Naive thymus-derived CD4-positive, alpha-beta T cell (primary cell): ENCODE data around the gene SKOR1. TPM values are rescaled to one million over a fixed set of nuclear protein-coding genes. Genes with fewer than 3 reads are reported as not detected.
A peak's percentile ranks its signal among the peaks of the same experiment; 100 is the strongest.

Experiments used
- ATAC-seq: fragments of 150-1000 bp; cut with Tn5 transposase; 2 replicates; pipeline ENCODE4 v1.10.0; 2021; ENCODE audit warnings: mild to moderate bottlenecking, moderate library complexity
- CTCF ChIA-PET: fragments of 350-600 bp; sonication (Branson Sonifier 250); formaldehyde crosslinking; loops from one replicate; lab custom pipeline; 2021; ENCODE audit warnings: antibody characterized with exemption; lab: Charles Lee
- POLR2A ChIA-PET: fragments of 350-600 bp; sonication (Branson Sonifier 250); formaldehyde crosslinking; loops from one replicate; lab custom pipeline; 2021; ENCODE audit warnings: antibody characterized with exemption, inconsistent platforms; lab: Charles Lee
- DNase-seq, 9 donors: peaks; one replicate each; pipeline versions ENCODE4 v3.0.0 to v3.0.0-alpha.2; 2020 to 2022; ENCODE audit warnings: mixed read lengths in 1 of 9
- H3K27ac ChIP-seq: one replicate; pipeline ENCODE4 v1.7.0; 2013; ENCODE audit warnings: mild to moderate bottlenecking, low read depth, low read length, moderate library complexity
- H3K27me3 ChIP-seq, 2 donors: one replicate each; pipeline ENCODE4 v1.7.0; 2013; ENCODE audit warnings: low read length in 2 of 2, mild to moderate bottlenecking in 2 of 2, moderate library complexity in 2 of 2; ENCODE audit not compliant: control insufficient read depth in 2 of 2, insufficient read depth in 2 of 2
- H3K36me3 ChIP-seq, 3 experiments: 1 replicate in 2 of 3; 2 replicates in 1 of 3; pipeline ENCODE4 v1.7.0; 2013; ENCODE audit warnings: low read length in 3 of 3, mild to moderate bottlenecking in 3 of 3, moderate library complexity in 1 of 3; ENCODE audit not compliant: insufficient read depth in 3 of 3, control insufficient read depth in 2 of 3
- H3K4me1 ChIP-seq, 2 donors: one replicate each; pipeline ENCODE4 v1.7.0; 2013; ENCODE audit warnings: low read length in 2 of 2, mild to moderate bottlenecking in 2 of 2, moderate library complexity in 1 of 2; ENCODE audit not compliant: control insufficient read depth in 2 of 2, insufficient read depth in 2 of 2
- H3K4me3 ChIP-seq: 2 replicates; pipeline ENCODE4 v1.7.0; 2013; ENCODE audit warnings: mild to moderate bottlenecking, low read length
- H3K9me3 ChIP-seq, 3 experiments: 1 replicate in 2 of 3; 2 replicates in 1 of 3; pipeline ENCODE4 v1.7.0; 2013; ENCODE audit warnings: low read length in 3 of 3; ENCODE audit not compliant: control insufficient read depth in 2 of 3
- H3K27ac Mint-ChIP-seq, 9 donors: one replicate each; pipeline ENCODE4 v1.8.0; 2020 to 2022; ENCODE audit warnings: mixed read lengths in 9 of 9, mild to moderate bottlenecking in 8 of 9, moderate library complexity in 5 of 9, inconsistent platforms in 2 of 9
- H3K27me3 Mint-ChIP-seq, 5 donors: one replicate each; pipeline ENCODE4 v1.8.0; 2021 to 2022; ENCODE audit warnings: mixed read lengths in 5 of 5, mild to moderate bottlenecking in 1 of 5
- H3K36me3 Mint-ChIP-seq, 5 donors: one replicate each; pipeline ENCODE4 v1.8.0; 2020 to 2022; ENCODE audit warnings: mixed read lengths in 5 of 5, mild to moderate bottlenecking in 3 of 5, inconsistent platforms in 1 of 5
- H3K4me1 Mint-ChIP-seq, 7 donors: one replicate each; pipeline ENCODE4 v1.8.0; 2020 to 2022; ENCODE audit warnings: mixed read lengths in 7 of 7, mild to moderate bottlenecking in 3 of 7, inconsistent platforms in 1 of 7
- H3K4me3 Mint-ChIP-seq, 10 donors: one replicate each; pipeline ENCODE4 v1.8.0; 2020 to 2022; ENCODE audit warnings: mild to moderate bottlenecking in 10 of 10, mixed read lengths in 10 of 10, moderate library complexity in 6 of 10, inconsistent platforms in 2 of 10
- H3K9me3 Mint-ChIP-seq, 11 donors: one replicate each; pipeline ENCODE4 v1.8.0; 2020 to 2022; ENCODE audit warnings: mixed read lengths in 11 of 11, mild to moderate bottlenecking in 4 of 11, inconsistent platforms in 1 of 11, moderate library complexity in 1 of 11
- intact Hi-C, 2 donors: fragments of 100-400 bp; cut with micrococcal nuclease; formaldehyde crosslinking; loops; one replicate each; pipeline ENCODE4 v1.15.1; 2023
- polyA plus RNA-seq, 2 donors: library from polyadenylated mRNA; unstranded; fragments of 300-500 nt; fragmentation: Illumina TruSeq; gene quantifications; one replicate each; pipeline ENCODE4 v1.2.3, GENCODE V29; 2021
- total RNA-seq, 6 experiments: library from RNA in 5 of 6; stranded (reverse) in 5 of 6; gene quantifications; 1 replicate in 5 of 6; 2 replicates in 1 of 6; pipeline ENCODE4 v1.2.3 and lab custom pipeline; 2021 to 2026

Gene SKOR1
- total and polyA plus RNA-seq, 7 experiments from 2014 or later, result 0.34 to 2.4 (median 0.62) TPM; not detected in 2

DNA sequence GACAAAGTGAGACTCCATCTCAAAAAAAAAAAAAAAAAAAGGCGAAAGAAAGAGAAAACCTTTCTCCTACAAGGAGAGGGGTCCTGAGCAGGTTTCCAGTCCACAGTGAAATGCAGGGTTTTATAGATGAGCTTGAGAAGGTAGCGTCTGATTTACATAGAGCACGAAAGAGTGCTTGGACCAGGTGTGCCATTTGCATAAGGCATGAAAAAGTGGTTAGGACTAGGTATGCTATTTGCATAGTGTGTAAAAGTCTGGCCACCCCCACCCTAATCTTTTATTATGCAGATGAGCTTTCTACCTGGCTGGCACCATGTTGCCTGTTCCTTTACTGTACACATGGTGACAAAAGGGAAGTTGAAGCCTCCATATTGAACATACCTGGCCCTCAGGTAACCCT lies 28.1 kb downstream of the SKOR1 start:
- H3K27ac Mint-ChIP-seq, result no peak overlapping the region
- no peaks in the 10 kb centered on the region for H3K9me3 ChIP-seq
- no peak for DNase-seq
- no peak overlapping the region for H3K4me3 ChIP-seq
- H3K4me1 ChIP-seq, result no peaks in the 10 kb centered on the region
- peaks cover 0 to 5% (median 0%) of the 10 kb centered on the region in 11 donors for H3K9me3 Mint-ChIP-seq
- H3K27ac ChIP-seq, result no peak overlapping the region
- ChIA-PET CTCF (interaction anchor here (0.6 kb wide), 1 partner anchor 227 kb away, joined by 3 read pairs; no protein-coding TSS in a partner anchor), POLR2A (no interaction called here)
- peaks cover 0 to 15% (median 11%) of the 10 kb centered on the region in 5 donors for H3K27me3 Mint-ChIP-seq
- no peaks in the 10 kb centered on the region for H3K36me3 ChIP-seq
- no peak overlapping the region for H3K4me3 Mint-ChIP-seq
- peaks cover 0 to 4% (median 0%) of the 10 kb centered on the region in 5 donors for H3K36me3 Mint-ChIP-seq
- peaks cover 0 to 3% of the 10 kb centered on the region in 2 donors for H3K27me3 ChIP-seq
- intact Hi-C loops, result no loop called here
- peaks cover 0 to 4% (median 0%) of the 10 kb centered on the region in 7 donors for H3K4me1 Mint-ChIP-seq
- no peak for ATAC-seq

DNA sequence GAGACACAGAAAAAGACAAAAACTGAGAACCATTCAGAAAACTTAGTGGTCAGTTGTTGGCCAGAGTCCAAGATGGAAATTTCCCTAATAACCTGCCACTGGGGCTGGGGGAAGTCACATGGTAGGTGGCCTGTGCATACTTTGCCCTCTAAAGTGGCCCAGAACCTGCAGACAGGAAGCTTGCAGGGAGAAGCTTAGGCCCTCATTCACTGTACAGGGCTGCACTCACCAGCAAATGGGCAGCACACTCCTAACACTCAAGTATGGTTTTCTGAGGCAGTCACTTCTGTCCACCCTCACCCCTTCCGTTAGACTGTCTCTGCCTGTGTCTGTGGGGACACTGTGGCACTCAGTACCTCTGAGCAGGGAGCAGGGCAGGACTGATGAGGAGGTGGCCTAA lies 29.0 kb downstream of the SKOR1 start:
- DNase-seq (no peak), ATAC-seq (no peak)
- Histone ChIP-seq H3K9me3 (no peaks in the 10 kb centered on the region), H3K36me3 (no peaks in the 10 kb centered on the region), H3K4me1 (no peaks in the 10 kb centered on the region), H3K4me3 (no peak overlapping the region), H3K27ac (no peak overlapping the region), H3K27me3 (peaks cover 0 to 3% of the 10 kb centered on the region in 2 donors)
- peaks cover 0 to 5% (median 0%) of the 10 kb centered on the region in 11 donors for H3K9me3 Mint-ChIP-seq
- no peak overlapping the region for H3K27ac Mint-ChIP-seq
- POLR2A ChIA-PET, result no interaction called here
- H3K4me3 Mint-ChIP-seq, result no peak overlapping the region
- CTCF ChIA-PET, result no interaction called here
- intact Hi-C loops, result no loop called here
- peaks cover 0 to 4% (median 0%) of the 10 kb centered on the region in 5 donors for H3K36me3 Mint-ChIP-seq
- peaks cover 0 to 15% (median 8%) of the 10 kb centered on the region in 5 donors for H3K27me3 Mint-ChIP-seq
- H3K4me1 Mint-ChIP-seq, result peaks cover 0 to 4% (median 0%) of the 10 kb centered on the region in 7 donors

DNA sequence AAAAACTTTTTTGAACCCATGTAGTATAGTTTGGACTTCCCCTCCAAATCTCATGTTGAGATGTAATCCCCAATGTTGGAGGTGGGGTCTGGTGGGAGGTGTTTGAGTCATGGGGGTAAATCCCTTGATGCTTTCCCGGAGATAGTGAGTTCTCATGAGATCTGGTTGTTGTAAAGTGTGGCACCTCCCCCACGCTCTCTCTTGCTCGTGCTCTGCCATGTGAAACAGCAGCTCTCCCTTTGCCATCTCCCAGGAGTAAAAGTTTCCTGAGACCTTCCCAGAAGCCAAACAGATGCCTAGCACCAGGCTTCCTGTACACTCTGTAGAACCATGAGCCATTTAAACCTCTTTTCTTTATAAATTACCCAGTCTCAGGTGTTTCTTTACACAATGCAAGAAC lies 30.5 kb downstream of the SKOR1 start:
- ChIA-PET CTCF (no interaction called here), POLR2A (no interaction called here)
- H3K4me3 Mint-ChIP-seq, result no peak overlapping the region
- Histone ChIP-seq H3K27me3 (no peaks in the 10 kb centered on the region), H3K9me3 (no peaks in the 10 kb centered on the region), H3K4me3 (no peak overlapping the region), H3K27ac (no peak overlapping the region), H3K4me1 (no peaks in the 10 kb centered on the region), H3K36me3 (no peaks in the 10 kb centered on the region)
- no peak for ATAC-seq
- peaks cover 0 to 3% (median 0%) of the 10 kb centered on the region in 7 donors for H3K4me1 Mint-ChIP-seq
- peaks cover 0 to 4% (median 0%) of the 10 kb centered on the region in 5 donors for H3K36me3 Mint-ChIP-seq
- H3K9me3 Mint-ChIP-seq, result no peaks in the 10 kb centered on the region
- no peak for DNase-seq
- no peak overlapping the region for H3K27ac Mint-ChIP-seq
- intact Hi-C loops, result no loop called here
- H3K27me3 Mint-ChIP-seq, result peaks cover 0 to 11% (median 2%) of the 10 kb centered on the region in 5 donors

DNA sequence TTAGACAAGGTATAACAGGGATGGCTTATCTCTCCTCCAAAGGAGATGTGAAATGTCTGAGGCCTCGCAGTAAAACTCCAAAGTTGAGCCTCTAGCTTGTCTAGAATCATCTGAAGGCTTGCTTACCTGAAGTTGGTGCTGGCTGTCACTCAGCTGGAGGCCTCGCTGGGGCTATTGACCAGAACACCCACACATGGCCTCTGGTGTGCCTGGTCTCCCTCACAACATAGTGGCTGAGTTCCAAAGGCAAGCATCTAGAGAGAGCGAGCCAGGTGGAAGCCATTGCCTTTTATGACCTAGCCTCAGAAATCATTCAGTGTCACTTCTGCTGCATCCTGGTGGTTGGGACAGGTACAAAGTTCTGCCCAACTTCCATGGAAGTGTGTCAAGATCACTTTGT lies 31.9 kb downstream of the SKOR1 start:
- H3K27me3 Mint-ChIP-seq, result peaks cover 0 to 13% (median 0%) of the 10 kb centered on the region in 5 donors
- no peaks in the 10 kb centered on the region for H3K36me3 Mint-ChIP-seq
- Histone ChIP-seq H3K4me3 (no peak overlapping the region), H3K27ac (no peak overlapping the region), H3K27me3 (no peaks in the 10 kb centered on the region), H3K9me3 (no peaks in the 10 kb centered on the region), H3K4me1 (no peaks in the 10 kb centered on the region), H3K36me3 (no peaks in the 10 kb centered on the region)
- no peaks in the 10 kb centered on the region for H3K9me3 Mint-ChIP-seq
- ChIA-PET POLR2A (no interaction called here), CTCF (interaction anchor here (0.9 kb wide), 1 partner anchor 353 kb away, joined by 3 read pairs; no protein-coding TSS in a partner anchor)
- no peak overlapping the region for H3K4me3 Mint-ChIP-seq
- ATAC-seq, result no peak
- H3K4me1 Mint-ChIP-seq, result peaks cover 0 to 3% (median 0%) of the 10 kb centered on the region in 7 donors
- no peak for DNase-seq
- no peak overlapping the region for H3K27ac Mint-ChIP-seq
- intact Hi-C loops, result no loop called here

DNA sequence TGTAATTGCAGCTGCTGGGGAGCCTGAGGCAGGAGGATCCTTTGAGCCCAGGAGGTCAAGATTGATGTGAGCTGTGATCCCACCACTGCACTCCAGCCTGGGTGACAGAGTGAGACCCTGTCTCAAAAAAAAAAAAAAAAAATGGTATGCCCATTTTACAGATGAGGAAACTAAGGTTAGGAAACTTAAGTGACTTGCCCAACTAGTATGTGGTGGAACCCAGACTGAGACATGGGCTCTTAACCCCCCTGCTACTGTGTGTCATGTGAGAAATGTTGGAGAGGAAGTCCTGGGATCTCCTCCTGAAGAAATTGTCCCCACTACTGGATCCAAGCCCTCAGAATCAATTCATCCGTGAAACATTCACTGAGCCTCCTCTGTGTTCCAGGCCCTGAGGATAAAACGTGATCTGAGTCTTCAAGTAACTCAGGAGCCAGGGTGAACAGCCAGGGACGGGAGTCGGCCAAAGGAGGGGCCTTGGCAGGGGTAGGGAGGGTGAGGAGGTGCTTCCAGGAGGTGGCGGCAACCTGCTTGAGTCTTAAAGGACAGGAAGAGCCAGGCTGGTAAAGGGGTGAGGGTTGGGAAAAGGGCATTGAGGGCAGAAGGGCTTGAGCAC lies 34.1 kb downstream of the SKOR1 start:
- ATAC-seq (no peak), DNase-seq (no peak)
- Mint-ChIP-seq H3K4me1 (peaks cover 0 to 6% (median 3%) of the 10 kb centered on the region in 7 donors), H3K27me3 (peaks cover 4 to 22% (median 8%) of the 10 kb centered on the region in 5 donors), H3K9me3 (no peaks in the 10 kb centered on the region), H3K27ac (no peak overlapping the region), H3K36me3 (no peaks in the 10 kb centered on the region), H3K4me3 (no peak overlapping the region)
- no peaks in the 10 kb centered on the region for H3K27me3 ChIP-seq
- H3K4me1 ChIP-seq, result peaks cover 0 to 5% of the 10 kb centered on the region in 2 donors
- intact Hi-C loops, result no loop called here
- H3K36me3 ChIP-seq, result no peaks in the 10 kb centered on the region
- H3K27ac ChIP-seq, result no peak overlapping the region
- H3K4me3 ChIP-seq, result no peak overlapping the region
- no peaks in the 10 kb centered on the region for H3K9me3 ChIP-seq
- CTCF ChIA-PET, result no interaction called here
- POLR2A ChIA-PET, result no interaction called here

DNA sequence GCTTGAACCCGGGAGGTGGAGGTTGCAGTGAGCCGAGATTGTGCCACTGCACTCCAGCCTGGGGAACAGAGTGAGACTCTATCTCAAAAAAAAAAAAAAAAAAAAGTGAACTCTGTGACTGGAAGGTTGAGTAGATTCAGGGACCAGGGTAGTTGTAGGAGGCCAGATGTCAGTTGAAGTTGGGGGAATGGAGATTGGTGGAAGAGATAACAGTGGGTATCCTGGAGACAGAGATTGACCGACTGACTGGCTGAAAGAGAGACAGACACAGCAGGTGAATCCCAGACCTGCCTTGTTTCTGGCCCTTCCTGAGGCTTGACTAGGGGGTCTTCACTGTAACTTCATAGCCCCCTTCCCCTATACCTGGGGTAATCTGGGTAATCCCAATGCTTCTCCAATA lies 36.7 kb downstream of the SKOR1 start:
- Mint-ChIP-seq H3K4me1 (peaks cover 0 to 4% (median 3%) of the 10 kb centered on the region in 7 donors), H3K9me3 (no peaks in the 10 kb centered on the region), H3K36me3 (no peaks in the 10 kb centered on the region), H3K27ac (no peak overlapping the region), H3K4me3 (peak overlapping the region in 1 of 10 donors; percentile 38), H3K27me3 (peaks cover 8 to 40% (median 9%) of the 10 kb centered on the region in 5 donors)
- intact Hi-C loops, result loop anchor here in 1 of 2 donors (2.0 kb wide), 1 partner anchor 193 kb away; the partner anchor contains the start of gene PIAS1
- POLR2A ChIA-PET, result no interaction called here
- no peaks in the 10 kb centered on the region for H3K9me3 ChIP-seq
- H3K36me3 ChIP-seq, result no peaks in the 10 kb centered on the region
- CTCF ChIA-PET, result interaction anchor here (0.7 kb wide), 2 partner anchors 368 to 445 kb away, joined by 3 to 4 read pairs; partner anchors contain the start of gene CLN6
- H3K27ac ChIP-seq, result no peak overlapping the region
- no peak for ATAC-seq
- DNase-seq, result no peak
- H3K4me3 ChIP-seq, result no peak overlapping the region
- peaks cover 0 to 5% of the 10 kb centered on the region in 2 donors for H3K4me1 ChIP-seq
- H3K27me3 ChIP-seq, result no peaks in the 10 kb centered on the region
